PC-3 (cell line): ENCODE results near the gene ZNF22. TPM values are rescaled to one million over a fixed set of nuclear protein-coding genes. Genes with fewer than 3 reads are reported as not detected.
A peak's percentile ranks its signal among the peaks of the same experiment; 100 is the strongest.

Source experiments
- ATAC-seq: fragments of 200-7000 bp; cut with Tn5 transposase; 2 replicates; pipeline ENCODE4 v1.9.1; 2020; ENCODE audit warnings: mild to moderate bottlenecking, moderate library complexity
- BruUV-seq: library from RNA; stranded (reverse); fragments of 400-500 nt; replicated peaks from 2 replicates; lab custom pipeline; 2021; lab: Mats Ljungman, UMichigan
- CTCF ChIA-PET: fragments of 300-600 bp; sonication (Branson Sonifier 250); formaldehyde crosslinking; loops from one replicate; lab custom pipeline; 2022; ENCODE audit warnings: antibody characterized with exemption; lab: Charles Lee
- POLR2A ChIA-PET: fragments of 300-600 bp; sonication (Branson Sonifier 250); formaldehyde crosslinking; loops from one replicate; lab custom pipeline; 2022; ENCODE audit warnings: antibody characterized with exemption; ENCODE audit not compliant: unreplicated experiment; lab: Charles Lee
- DNase-seq: peaks from one replicate; pipeline ENCODE4 v3.0.0-alpha.2; 2015
- H2AFZ ChIP-seq: fragments of 300-600 bp; sonication (generic); 2 replicates; pipeline ENCODE4 v1.6.0; 2016; ENCODE audit warnings: antibody characterized with exemption, low read length
- H3F3A ChIP-seq: fragments of 300-600 bp; sonication (generic); one replicate; pipeline ENCODE4 v1.6.0; 2017; ENCODE audit warnings: antibody characterized with exemption, low read length, control low read depth, mild to moderate bottlenecking; ENCODE audit not compliant: unreplicated experiment
- H3K27ac ChIP-seq: fragments of 300-600 bp; sonication (generic); 2 replicates; pipeline ENCODE4 v1.5.1; 2016; ENCODE audit warnings: mild to moderate bottlenecking, low read length
- H3K27me3 ChIP-seq: fragments of 300-600 bp; sonication (generic); 2 replicates; pipeline ENCODE4 v1.6.1; 2016; ENCODE audit warnings: low read length, mixed read lengths
- H3K36me3 ChIP-seq: fragments of 300-600 bp; sonication (generic); 2 replicates; pipeline ENCODE4 v1.6.1; 2016; ENCODE audit warnings: low read depth, mixed run types, low read length, mixed read lengths
- H3K4me1 ChIP-seq: fragments of 300-600 bp; sonication (generic); 2 replicates; pipeline ENCODE4 v1.5.1; 2016; ENCODE audit warnings: low read length; ENCODE audit not compliant: insufficient read depth
- H3K4me2 ChIP-seq: fragments of 300-600 bp; sonication (generic); 2 replicates; pipeline ENCODE4 v1.6.0; 2016; ENCODE audit warnings: low read length
- H3K4me3 ChIP-seq: fragments of 300-600 bp; sonication (generic); 2 replicates; pipeline ENCODE4 v1.5.1; 2016; ENCODE audit warnings: mild to moderate bottlenecking, low read length, mixed read lengths
- H3K79me2 ChIP-seq: fragments of 300-600 bp; sonication (generic); 2 replicates; pipeline ENCODE4 v1.6.1; 2017; ENCODE audit warnings: low read length, mixed read lengths
- H3K9ac ChIP-seq: fragments of 300-600 bp; sonication (generic); 2 replicates; pipeline ENCODE4 v1.6.0; 2016; ENCODE audit warnings: mild to moderate bottlenecking, low read length
- H3K9me2 ChIP-seq: fragments of 300-600 bp; sonication (generic); replicated peaks from 2 replicates; pipeline ENCODE4 v1.6.1; 2016; ENCODE audit warnings: mixed run types, low read length, mixed read lengths
- H3K9me3 ChIP-seq: fragments of 300-600 bp; sonication (generic); 2 replicates; pipeline ENCODE4 v1.6.1; 2016; ENCODE audit warnings: low read length, mixed read lengths
- H4K20me1 ChIP-seq: fragments of 300-600 bp; sonication (generic); 2 replicates; pipeline ENCODE4 v1.6.1; 2016; ENCODE audit warnings: low read length, mixed read lengths
- CTCF ChIP-seq: fragments of 300-600 bp; sonication (generic); conservative IDR thresholded peaks from 2 replicates; pipeline ENCODE4 v1.5.1; 2017; ENCODE audit warnings: antibody characterized with exemption, low read depth, mild to moderate bottlenecking, low read length
- EZH2 ChIP-seq: fragments of 300-600 bp; sonication (generic); IDR thresholded peaks from one replicate; pipeline ENCODE4 v1.6.1; 2017; ENCODE audit warnings: antibody characterized with exemption, mild to moderate bottlenecking, low read length; ENCODE audit not compliant: unreplicated experiment
- EZH2phosphoT487 ChIP-seq: fragments of 300-600 bp; sonication (generic); IDR thresholded peaks from 2 replicates; pipeline ENCODE4 v1.6.1; 2018; ENCODE audit warnings: mild to moderate bottlenecking, antibody characterized with exemption, low read length, borderline replicate concordance
- intact Hi-C: fragments of 100-400 bp; cut with micrococcal nuclease; formaldehyde crosslinking; loops from 2 replicates; pipeline ENCODE4 v1.9.0; 2023
- total RNA-seq: library from RNA; depleted of rRNA; stranded (reverse); fragments of >200 nt; gene quantifications from 2 replicates; pipeline ENCODE4 v1.2.3, GENCODE V29; 2014

ZNF22 gene
- total RNA-seq, 1 experiment from 2014 or later, result 24.8 TPM

GRCh38 chr10:44978570-44979280 lies 22.0 kb upstream of the ZNF22 start, which contains the start of gene DEPP1:
TSS of gene DEPP1 (minus strand) at chr10:44978809. CDS start at chr10:44978030, 779 bp downstream.
- intact Hi-C loops, result loop anchor here (2.0 kb wide), 1 partner anchor 30 kb away; no protein-coding TSS in a partner anchor

GRCh38 chr10:44979281-44980191 lies 21.2 kb upstream of the ZNF22 start:
- no peak for DNase-seq
- H3K4me2 ChIP-seq, result peak overlapping the region; percentile 79
- intact Hi-C loops, result loop anchor here (2.0 kb wide), 1 partner anchor 29 kb away; no protein-coding TSS in a partner anchor

More at GRCh38 chr10:44978570-44979280, 22.0 kb upstream of the ZNF22 start, which contains the start of gene DEPP1:
- Histone ChIP-seq H3K4me3 (peak within 1 kb of the TSS; percentile 56), H3K4me1 (peaks cover 81% of the 10 kb centered on the region), H3K27me3 (no peaks in the 10 kb centered on the region), H3K4me2 (peak within 1 kb of the TSS; percentile 79), H3K79me2 (0 out of 2 replicates have a peak, but pooled peaks cover 19% of the 10 kb centered on the region), H3K9me2 (no peaks in the 10 kb centered on the region), H3K9me3 (no peaks in the 10 kb centered on the region), H3K27ac (peak within 1 kb of the TSS; percentile 54), H3K36me3 (no peaks in the 10 kb centered on the region), H4K20me1 (no peaks in the 10 kb centered on the region), H2AFZ (peak within 1 kb of the TSS; percentile 51; the same call in 1 of the 2 replicates), H3K9ac (peak within 1 kb of the TSS; percentile 18; the same call in 1 of the 2 replicates), H3F3A (peaks cover 5% of the 10 kb centered on the region)
- ATAC-seq (peak; percentile 29), DNase-seq (peak; percentile 98)
- no TSS peak for BruUV-seq
- ChIA-PET POLR2A (interaction anchor here (0.6 to 1.7 kb wide), 4 partner anchors 19 to 1264 kb away, joined by 3 to 7 read pairs (median 4); partner anchors contain the start of gene RASSF4), CTCF (no interaction called here)
- TF ChIP-seq CTCF, result no peak
- no peak for TF ChIP-seq EZH2phosphoT487
- TF ChIP-seq EZH2, result no peak

More at GRCh38 chr10:44979281-44980191, 21.2 kb upstream of the ZNF22 start:
- Histone ChIP-seq H3F3A (peaks cover 5% of the 10 kb centered on the region), H3K4me1 (peaks cover 74% of the 10 kb centered on the region), H3K36me3 (no peaks in the 10 kb centered on the region), H3K9me3 (no peaks in the 10 kb centered on the region), H3K27ac (peak overlapping the region; percentile 98), H3K9me2 (no peaks in the 10 kb centered on the region), H2AFZ (peak overlapping the region; percentile 51; the same call in 1 of the 2 replicates), H3K4me3 (no peak overlapping the region), H4K20me1 (no peaks in the 10 kb centered on the region), H3K9ac (peak overlapping the region; percentile 83; the same call in 1 of the 2 replicates), H3K27me3 (no peaks in the 10 kb centered on the region), H3K79me2 (0 out of 2 replicates have a peak, but pooled peaks cover 19% of the 10 kb centered on the region)
- no TSS peak for BruUV-seq
- no peak for ATAC-seq
- CTCF ChIA-PET, result no interaction called here
- no peak for TF ChIP-seq EZH2
- TF ChIP-seq CTCF, result no peak
- TF ChIP-seq EZH2phosphoT487, result no peak
- POLR2A ChIA-PET, result interaction anchor here (0.6 to 1.7 kb wide), 3 partner anchors 20 to 1265 kb away, joined by 3 to 7 read pairs (median 5); no protein-coding TSS in a partner anchor
